GM12874 (cell line): ENCODE data around the gene USP12.

Experiments used
- TF ChIP-seq, protein P1 (sequence below): IDR thresholded peaks from 2 replicates; pipeline ENCODE4 v1.5.1; 2011; ENCODE audit warnings: low read depth, mild to moderate bottlenecking, control low read depth, low read length, moderate library complexity; ENCODE audit not compliant: insufficient read depth

USP12 gene

DNA sequence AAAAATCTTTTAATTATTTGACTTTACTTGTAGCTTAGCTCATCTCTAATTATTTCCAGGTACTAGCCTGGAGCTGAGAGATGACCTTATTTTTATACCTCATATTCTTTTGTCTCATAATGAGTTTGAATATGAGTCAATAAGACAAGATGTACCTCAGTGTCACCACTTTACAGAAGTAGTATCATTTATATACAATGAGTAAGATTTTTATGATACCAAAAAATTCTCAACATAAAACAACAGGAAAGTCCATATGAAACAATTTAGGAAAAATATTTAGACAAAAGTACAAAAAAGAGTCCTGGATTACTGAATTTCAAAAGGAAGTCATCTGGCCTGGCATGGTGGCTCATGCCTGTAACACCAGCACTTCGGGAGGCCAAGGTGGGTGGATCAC lies 21.4 kb upstream of the USP12 start:
- TF ChIP-seq, protein P1, sequence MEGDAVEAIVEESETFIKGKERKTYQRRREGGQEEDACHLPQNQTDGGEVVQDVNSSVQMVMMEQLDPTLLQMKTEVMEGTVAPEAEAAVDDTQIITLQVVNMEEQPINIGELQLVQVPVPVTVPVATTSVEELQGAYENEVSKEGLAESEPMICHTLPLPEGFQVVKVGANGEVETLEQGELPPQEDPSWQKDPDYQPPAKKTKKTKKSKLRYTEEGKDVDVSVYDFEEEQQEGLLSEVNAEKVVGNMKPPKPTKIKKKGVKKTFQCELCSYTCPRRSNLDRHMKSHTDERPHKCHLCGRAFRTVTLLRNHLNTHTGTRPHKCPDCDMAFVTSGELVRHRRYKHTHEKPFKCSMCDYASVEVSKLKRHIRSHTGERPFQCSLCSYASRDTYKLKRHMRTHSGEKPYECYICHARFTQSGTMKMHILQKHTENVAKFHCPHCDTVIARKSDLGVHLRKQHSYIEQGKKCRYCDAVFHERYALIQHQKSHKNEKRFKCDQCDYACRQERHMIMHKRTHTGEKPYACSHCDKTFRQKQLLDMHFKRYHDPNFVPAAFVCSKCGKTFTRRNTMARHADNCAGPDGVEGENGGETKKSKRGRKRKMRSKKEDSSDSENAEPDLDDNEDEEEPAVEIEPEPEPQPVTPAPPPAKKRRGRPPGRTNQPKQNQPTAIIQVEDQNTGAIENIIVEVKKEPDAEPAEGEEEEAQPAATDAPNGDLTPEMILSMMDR, result no peak

DNA sequence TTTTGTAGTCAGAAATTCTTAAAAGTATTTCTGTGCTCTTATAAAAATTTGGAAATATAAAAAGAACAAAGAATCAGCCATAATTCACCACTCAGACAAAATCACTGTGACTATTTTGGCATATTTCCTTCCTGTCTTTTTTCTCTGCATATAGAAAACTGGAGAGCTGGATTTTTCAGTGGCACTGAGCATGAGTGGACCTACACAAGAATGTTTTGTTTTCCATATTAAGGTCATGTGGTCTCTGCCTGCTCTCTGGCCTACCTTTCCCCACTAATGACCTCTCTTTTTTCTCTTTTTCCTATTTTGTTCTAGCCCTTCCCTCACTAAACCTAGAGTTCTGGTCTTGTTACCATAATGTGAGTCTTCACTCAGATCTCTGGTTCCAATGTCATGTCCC lies 17.6 kb upstream of the USP12 start:
- TF ChIP-seq, protein P1, result no peak

DNA sequence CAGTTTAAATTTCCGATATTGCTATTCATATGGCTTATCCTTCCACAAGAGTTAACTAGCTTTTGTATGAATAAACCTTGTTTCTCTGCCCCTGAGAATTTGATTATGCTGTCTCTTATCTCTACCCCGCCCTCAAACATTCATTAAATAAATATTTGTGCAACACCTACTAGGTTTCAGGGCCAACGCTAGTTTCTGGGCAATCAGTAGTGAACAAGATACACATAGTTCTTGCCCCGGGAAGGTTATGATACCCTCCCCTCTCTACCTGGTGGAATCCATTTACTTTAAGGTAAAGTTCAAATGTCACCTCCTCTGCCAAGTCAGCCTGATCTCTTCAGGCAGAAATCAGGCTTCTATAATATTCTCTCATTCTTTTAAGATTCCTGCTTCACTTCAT lies 16.6 kb upstream of the USP12 start:
- TF ChIP-seq, protein P1, result no peak

DNA sequence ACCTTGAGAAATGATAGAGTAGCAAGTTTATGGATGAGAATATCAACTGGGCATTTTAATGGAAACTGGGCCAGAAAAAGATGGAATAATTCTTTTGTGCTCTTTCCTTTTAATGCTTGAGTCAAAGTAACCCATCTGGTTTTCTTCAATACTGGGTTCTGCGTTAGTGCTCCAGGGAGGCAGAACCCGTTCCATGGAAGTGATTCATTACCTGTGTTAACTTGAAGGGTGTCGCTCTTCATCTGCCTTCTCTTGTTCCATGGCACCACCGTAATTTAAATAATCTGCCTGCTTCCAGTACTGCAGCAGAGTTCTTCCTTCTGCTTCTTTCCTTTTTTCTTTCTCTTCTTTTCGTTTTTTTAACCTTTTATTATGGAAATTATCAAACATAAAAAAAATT lies 14.7 kb upstream of the USP12 start:
- TF ChIP-seq, protein P1, result no peak

DNA sequence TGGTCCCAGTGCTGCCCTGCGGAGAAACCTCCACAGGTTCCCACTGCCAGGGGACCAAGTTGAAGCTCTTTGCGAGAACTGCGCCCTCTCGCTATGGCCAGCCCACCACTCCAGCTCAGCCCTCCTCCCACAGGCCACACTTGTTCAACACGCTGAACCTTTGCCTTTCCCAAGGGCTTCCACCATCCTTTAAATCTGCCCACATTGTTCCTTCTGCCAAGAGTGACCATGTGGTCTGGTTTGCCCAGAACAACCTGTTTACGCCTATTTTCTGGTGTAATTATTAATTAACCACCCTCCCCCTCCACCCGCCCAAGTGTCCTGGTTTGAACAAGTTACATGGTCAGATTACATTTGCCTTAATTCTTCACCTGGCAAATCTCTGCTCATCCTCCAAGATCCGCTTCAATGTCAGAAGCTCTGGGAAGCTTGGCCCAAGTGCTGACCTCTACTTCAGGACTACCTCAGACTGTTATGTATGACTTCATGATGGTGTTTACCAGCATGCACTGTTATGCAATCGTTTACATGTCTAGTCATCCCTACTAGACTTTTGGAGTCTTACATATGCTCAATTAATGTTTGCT lies 12.0 kb upstream of the USP12 start:
- TF ChIP-seq, protein P1, result no peak

DNA sequence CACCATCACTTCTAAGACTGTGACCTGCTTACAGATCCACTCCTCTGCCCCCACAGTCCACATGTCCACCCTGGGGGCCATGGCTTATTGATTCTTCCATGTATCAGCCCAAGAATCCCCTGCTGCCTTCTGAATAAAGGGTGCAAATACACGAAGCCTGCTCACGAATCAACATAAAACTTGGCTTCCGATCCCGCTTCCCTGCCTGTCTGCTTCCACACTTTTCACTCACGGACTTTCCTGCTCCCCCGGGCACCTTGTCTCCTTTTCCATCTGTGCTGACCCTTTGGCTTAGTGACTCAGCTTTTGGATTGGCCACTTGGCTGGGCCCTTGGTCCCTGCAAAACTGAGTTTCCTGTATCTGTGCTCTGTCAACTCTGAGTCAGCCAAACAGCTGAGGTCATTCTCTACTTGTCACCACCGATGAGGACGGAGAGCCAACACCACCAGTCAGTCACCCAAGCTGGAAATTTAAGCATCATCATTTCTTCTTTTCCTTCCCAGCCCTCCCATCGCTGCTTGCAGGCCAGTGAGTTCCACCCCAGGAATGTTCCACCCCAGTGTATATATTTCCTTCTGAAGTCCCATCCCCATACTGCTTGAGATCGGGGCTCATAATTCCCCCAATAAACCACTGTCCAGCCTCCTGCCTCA lies 11.4 kb upstream of the USP12 start:
- TF ChIP-seq, protein P1, result no peak

DNA sequence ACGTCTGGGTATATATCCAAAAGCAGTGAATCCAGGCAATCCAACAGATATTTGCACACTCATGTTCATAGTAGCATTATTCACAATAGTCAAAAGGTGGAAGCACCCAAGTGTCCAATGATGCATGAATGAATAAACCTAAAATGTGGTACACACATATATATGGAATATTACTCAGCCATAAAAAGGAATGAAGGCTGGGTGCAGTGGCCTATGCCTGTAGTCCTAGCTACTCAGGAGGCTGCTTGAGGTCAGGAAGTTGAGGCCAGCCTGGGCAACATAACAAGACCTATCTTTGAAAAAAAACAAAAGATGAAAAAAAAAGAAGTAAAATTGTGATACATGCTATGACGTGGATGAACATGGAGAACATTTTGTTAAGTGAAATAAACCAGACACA lies 10.4 kb upstream of the USP12 start:
- TF ChIP-seq, protein P1, result no peak
